ENCODE measurements around the gene EPHB6. TPM values are rescaled to one million over a fixed set of nuclear protein-coding genes. Genes with fewer than 3 reads are reported as not detected.

Gene EPHB6
- total RNA-seq, 2 experiments from 2014 or later: 5.7 to 7.0 TPM

- Mint-ChIP-seq H3K36me3 (ENCODE audit: low read depth) (no peaks in the 10 kb centered on the region), H3K27me3 (peaks cover 15% of the 10 kb centered on the region), H3K27ac (no peak overlapping the region), H3K9me3 (no peaks in the 10 kb centered on the region), H3K4me3 (no peak overlapping the region), H3K4me1 (no peaks in the 10 kb centered on the region)
- no peak for DNase-seq
- ChIA-PET CTCF (no interaction called here), POLR2A (no interaction called here)
These were observed 62.6 kb downstream of the EPHB6 start for GRCh38 chr7:142917447-142917846.

- ChIA-PET CTCF (no interaction called here), POLR2A (no interaction called here)
- no peak overlapping the region for H3K27ac Mint-ChIP-seq
- no peaks in the 10 kb centered on the region for H3K4me1 Mint-ChIP-seq
- H3K27me3 Mint-ChIP-seq: peaks cover 17% of the 10 kb centered on the region
- no peak for DNase-seq
- H3K4me3 Mint-ChIP-seq: no peak overlapping the region
- no peaks in the 10 kb centered on the region for H3K9me3 Mint-ChIP-seq
- no peaks in the 10 kb centered on the region for H3K36me3 Mint-ChIP-seq (ENCODE audit: low read depth)
These were observed 64.0 kb downstream of the EPHB6 start for GRCh38 chr7:142918901-142919300.

GRCh38 chr7:142919656-142920055 lies 64.8 kb downstream of the EPHB6 start:
- H3K4me1 Mint-ChIP-seq: no peaks in the 10 kb centered on the region

More at GRCh38 chr7:142919656-142920055, 64.8 kb downstream of the EPHB6 start:
- Mint-ChIP-seq H3K27ac (no peak overlapping the region), H3K27me3 (peaks cover 11% of the 10 kb centered on the region), H3K36me3 (ENCODE audit: low read depth) (no peaks in the 10 kb centered on the region), H3K4me3 (no peak overlapping the region), H3K9me3 (no peaks in the 10 kb centered on the region)
- POLR2A ChIA-PET: no interaction called here
- DNase-seq: no peak
- CTCF ChIA-PET: no interaction called here

Other genes with a start within 250 kb of the EPHB6 start
- gene PRSS1, start 105.6 kb upstream of the EPHB6 start, total RNA-seq: not detected
- not detected for gene PRSS2, start 84.1 kb upstream of the EPHB6 start, total RNA-seq
- gene TRPV6, start 30.7 kb downstream of the EPHB6 start, total RNA-seq: not detected
- not detected for gene TRPV5, start 78.7 kb downstream of the EPHB6 start, total RNA-seq
- gene LLCFC1, start 84.4 kb downstream of the EPHB6 start, total RNA-seq: not detected
- 1 to 10 TPM in 1 of 2 experiments, under 1 TPM in 1; 0.30 to 1.1 TPM for gene KEL, start 107.3 kb downstream of the EPHB6 start, total RNA-seq
- not detected for gene OR9A2, start 172.1 kb downstream of the EPHB6 start, total RNA-seq
- gene OR6V1, start 197.3 kb downstream of the EPHB6 start, total RNA-seq: not detected

All from activated CD4-positive, alpha-beta memory T cell treated with anti-CD3 and anti-CD28 coated beads, Interleukin-2, amount 10 ng/mL, durations not matched to agents 7 days and 5 days (primary cell).